Fibroblast of gingiva (primary cell): Measurements from ENCODE around the gene PIEZO1.
"Not testable (repeated sequence)": the region's sequence is repeated elsewhere in the genome, so short reads cannot be mapped to it uniquely, and the experiment has no call there.

Experiments used
- DNase-seq: peaks from one replicate; pipeline ENCODE4 v3.0.0-alpha.2; 2011; ENCODE audit warnings: low read depth

PIEZO1 gene, protein sequence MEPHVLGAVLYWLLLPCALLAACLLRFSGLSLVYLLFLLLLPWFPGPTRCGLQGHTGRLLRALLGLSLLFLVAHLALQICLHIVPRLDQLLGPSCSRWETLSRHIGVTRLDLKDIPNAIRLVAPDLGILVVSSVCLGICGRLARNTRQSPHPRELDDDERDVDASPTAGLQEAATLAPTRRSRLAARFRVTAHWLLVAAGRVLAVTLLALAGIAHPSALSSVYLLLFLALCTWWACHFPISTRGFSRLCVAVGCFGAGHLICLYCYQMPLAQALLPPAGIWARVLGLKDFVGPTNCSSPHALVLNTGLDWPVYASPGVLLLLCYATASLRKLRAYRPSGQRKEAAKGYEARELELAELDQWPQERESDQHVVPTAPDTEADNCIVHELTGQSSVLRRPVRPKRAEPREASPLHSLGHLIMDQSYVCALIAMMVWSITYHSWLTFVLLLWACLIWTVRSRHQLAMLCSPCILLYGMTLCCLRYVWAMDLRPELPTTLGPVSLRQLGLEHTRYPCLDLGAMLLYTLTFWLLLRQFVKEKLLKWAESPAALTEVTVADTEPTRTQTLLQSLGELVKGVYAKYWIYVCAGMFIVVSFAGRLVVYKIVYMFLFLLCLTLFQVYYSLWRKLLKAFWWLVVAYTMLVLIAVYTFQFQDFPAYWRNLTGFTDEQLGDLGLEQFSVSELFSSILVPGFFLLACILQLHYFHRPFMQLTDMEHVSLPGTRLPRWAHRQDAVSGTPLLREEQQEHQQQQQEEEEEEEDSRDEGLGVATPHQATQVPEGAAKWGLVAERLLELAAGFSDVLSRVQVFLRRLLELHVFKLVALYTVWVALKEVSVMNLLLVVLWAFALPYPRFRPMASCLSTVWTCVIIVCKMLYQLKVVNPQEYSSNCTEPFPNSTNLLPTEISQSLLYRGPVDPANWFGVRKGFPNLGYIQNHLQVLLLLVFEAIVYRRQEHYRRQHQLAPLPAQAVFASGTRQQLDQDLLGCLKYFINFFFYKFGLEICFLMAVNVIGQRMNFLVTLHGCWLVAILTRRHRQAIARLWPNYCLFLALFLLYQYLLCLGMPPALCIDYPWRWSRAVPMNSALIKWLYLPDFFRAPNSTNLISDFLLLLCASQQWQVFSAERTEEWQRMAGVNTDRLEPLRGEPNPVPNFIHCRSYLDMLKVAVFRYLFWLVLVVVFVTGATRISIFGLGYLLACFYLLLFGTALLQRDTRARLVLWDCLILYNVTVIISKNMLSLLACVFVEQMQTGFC (N-terminal part only)

DNA sequence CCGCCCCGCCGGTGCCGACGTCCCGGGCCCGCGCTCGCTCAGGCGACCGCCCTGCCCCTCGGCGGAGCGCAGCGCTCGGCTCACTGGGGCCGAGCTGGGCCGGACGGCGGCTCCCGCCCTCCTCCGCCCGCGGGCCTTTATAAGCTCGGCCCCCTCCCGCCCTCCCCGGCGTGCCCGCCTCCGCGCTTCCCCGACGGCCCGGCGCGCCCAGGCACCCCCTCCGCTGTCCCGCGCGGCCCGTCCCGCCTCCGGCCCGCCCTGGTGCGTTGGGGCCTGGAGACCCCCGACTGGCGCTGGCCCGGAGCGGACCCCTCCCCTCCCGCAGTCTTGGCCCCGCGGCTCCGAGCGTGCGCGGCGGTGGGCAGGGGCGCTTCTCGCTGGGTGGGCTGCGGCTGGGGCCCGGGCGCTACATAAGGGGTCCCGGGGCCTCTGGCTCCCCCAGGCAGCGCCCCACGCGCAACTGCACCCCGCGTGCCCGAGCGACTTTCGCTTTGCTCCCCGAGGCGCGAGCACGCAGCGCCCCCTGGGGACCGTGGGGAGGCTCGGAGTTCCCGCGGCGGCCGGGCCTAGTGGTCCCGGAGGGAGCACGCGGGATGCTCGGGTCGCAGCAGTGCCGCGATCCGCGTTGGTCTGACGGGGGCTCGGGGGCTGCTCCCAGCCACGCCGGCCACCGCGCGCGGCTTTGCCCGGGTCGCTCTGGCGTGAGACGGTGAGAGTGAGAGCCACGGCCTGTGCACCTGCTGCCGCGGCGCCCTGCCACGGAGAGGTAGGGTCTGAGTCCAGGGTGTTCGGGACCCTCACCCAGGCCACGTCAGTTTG, at the start of gene PIEZO1:
Gene PIEZO1 (minus strand): TSS at position 115 of the 819 bp plus-strand sequence. CDS start 256 bp downstream, outside the sequence.
- DNase-seq, result peak; percentile 59

GRCh38 chr16:88834670-88835069, 49.6 kb upstream of the PIEZO1 start:
- no peak for DNase-seq

DNA sequence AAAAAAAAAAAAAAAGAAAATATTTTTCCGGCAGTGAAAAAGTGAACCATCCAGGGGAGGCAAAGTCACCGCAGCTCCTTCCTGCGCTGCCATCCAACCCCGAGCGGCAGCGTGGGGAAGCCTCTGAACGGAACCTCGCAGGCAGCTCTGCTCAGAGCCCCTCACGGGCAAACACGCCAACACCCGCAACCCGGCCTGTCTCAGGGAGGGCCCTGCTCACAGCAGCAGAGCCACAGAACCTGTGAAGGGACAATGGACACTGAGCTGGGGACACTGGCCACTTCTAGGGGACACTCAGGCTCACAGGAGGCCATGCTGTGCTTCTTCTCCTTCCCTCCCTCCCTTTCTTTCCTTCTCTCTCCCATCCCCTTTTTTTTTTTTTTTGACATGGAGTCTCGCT, 48.1 kb upstream of the PIEZO1 start:
- DNase-seq, result no peak

DNA sequence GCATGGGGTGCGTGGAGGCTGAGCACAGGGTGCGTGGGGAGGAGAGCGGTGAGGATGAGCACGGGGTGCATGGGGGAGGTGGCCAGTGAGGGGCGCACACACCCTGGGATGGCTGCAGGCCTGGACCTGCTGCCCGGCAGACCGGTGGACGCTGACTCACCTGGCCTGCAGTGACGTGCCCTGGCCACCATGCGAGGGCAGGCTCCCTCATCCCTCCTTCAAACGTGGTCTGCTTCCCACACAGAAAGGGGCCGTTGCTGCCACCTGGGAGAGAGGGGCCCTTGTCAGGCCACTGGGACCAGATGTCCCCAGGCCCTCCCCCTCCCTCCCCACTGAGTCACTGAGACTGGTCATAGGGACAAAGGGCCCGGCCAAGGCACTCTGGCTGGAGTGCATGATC, 46.8 kb upstream of the PIEZO1 start:
- DNase-seq, result no peak

DNA sequence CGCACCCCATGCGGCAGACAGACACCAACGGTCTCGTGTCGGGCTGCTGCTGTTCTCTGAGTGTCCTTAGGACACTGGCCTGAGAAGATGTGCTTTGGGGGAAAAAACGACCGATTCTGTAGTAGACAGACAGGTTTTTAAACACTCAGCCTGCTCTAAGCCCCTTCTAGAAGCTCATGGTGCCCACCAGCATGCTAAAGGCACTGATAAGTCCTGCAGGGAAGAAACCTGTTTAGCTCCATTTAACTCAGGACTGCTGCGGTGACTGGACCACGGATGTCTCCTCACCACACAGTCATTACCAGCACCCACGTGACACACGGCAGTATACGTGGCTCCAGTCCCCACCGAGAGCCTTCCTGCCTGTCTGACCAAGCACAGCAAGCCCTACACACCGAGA, 45.8 kb upstream of the PIEZO1 start:
- no peak for DNase-seq

DNA sequence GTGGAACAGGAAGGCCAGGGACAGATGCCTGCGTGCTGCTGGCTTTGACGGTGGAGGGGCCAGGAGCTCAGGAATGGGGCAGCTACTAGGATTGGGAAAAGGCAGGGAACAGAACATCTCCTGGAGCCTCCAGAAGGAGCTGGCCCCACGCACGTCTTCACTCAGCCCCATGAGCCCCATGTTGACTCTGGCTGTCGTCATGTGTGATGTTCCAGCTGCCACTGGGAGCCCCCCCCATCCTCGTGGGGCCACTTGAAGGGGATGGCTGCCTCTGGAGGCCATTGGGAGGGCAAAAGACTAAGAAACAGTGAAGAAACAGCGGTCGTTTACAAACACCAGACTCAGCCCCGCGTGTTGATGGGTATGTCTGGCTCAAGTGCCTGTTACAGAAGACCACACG, 45.2 kb upstream of the PIEZO1 start:
- no peak for DNase-seq

DNA sequence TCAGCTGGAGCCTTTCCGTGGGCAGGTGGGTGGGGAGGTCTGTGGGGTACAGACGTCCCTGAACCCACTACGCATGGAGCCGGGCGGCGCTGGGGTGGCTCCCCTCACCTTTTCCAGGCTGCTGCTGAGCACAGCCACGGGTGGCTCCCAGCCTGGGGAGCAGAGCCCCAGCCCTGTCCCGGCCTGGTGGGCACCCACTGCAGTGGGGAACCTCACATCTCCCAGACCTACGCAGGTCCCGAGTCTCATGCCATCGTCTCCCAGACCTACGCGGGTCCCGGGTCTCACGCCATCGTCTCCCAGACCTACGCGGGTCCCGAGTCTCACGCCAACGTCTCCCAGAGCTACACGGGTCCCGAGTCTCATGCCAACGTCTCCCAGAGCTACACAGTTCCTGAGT, 43.7 kb upstream of the PIEZO1 start:
- DNase-seq, result no peak

DNA sequence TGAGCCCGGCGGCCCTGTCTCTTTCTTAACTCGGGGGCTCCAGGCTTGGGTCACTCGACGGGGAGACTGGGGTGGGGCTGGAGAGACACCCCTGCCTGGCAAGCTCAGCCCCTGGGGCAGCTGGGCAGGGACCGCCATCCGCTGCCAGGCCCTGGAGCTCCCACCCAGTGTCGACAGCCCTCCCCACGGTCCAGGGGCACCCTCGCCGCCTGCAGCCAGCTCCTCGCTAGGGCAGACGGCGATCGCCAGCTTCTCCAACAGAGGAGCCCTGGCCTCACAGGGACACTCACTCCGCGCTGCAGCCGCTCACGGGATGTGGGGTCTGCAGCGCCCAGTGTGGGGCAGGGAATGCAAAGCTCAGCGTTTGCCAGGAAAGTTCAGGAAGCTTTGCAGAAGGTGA, 42.7 kb upstream of the PIEZO1 start:
- DNase-seq, result no peak

DNA sequence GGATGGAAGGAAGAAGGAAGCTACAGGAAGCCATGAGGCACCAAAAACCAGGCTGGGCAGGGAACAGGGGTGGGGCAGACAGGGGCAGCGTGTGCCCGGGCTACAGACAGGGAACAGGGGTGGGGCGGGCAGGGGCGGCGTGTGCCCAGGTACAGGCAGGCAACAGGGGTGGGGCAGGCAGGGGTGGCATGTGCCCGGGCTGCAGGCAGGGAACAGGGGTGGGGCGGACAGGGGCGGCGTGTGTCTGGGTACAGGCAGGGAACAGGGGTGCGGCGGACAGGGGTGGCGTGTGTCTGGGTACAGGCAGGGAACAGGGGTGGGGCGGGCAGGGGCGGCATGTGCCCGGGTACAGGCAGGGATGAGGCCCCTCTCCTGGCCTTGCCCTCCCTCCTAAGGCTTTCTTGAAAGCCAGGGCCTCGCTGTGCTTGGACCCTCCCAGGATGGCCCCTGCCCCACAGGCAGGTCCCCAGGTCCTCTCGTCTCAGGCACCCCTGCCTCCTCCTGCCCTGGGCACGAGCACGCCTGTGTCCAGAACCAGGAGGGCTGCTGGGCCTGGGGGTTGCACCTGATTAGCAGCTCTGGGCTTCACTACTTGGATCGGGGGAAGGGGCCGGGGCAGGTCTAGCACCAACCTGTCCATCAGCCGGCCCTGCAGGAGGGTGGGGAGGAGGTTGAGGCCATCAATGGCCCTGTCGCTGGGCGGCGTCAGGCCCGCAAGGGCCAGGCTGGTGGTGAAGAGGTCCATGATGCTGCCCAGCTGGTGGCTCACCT, 41.2 kb upstream of the PIEZO1 start:
- no peak for DNase-seq

DNA sequence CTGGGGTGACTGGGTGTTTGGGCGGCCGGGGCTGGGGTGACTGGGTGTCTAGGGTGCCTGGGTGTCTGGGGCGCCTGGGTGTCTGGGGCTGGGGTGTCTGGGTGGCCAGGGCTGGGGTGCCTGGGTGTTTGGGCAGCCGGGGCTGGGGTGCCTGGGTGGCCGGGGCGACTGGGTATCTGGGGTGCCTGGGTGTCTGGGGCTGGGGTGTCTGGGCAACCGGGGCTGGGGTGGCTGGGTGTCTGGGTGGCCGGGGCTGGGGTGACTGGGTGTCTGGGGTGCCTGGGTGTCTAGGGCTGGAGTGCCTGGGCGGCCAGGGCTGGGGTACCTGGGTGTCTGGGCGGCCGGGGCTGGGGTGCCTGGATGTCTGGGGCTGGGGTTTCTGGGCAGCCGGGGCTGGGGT, 40.1 kb upstream of the PIEZO1 start:
- no peak for DNase-seq

- DNase-seq, result no peak
Observed at GRCh38 chr16:88824256-88825077, 39.4 kb upstream of the PIEZO1 start.

DNA sequence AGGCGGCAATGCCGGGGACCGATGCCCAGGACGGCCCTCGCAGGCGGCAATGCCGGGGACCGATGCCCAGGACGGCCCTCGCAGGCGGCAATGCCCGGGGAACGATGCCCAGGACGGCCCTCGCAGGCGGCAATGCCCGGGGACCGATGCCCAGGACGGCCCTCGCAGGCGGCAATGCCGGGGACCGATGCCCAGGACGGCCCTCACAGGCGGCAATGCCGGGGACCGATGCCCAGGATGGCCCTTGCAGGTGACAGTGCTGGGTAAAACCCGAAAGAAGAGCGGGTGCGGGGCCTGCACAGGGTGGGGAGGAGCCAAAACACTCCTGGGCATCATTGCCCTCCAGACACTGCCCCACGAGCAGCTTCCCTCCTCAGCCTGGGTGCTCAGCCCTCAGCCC, 38.6 kb upstream of the PIEZO1 start:
- DNase-seq, result not testable (repeated sequence)

GRCh38 chr16:88822281-88823040, 37.4 kb upstream of the PIEZO1 start:
- no peak for DNase-seq

DNA sequence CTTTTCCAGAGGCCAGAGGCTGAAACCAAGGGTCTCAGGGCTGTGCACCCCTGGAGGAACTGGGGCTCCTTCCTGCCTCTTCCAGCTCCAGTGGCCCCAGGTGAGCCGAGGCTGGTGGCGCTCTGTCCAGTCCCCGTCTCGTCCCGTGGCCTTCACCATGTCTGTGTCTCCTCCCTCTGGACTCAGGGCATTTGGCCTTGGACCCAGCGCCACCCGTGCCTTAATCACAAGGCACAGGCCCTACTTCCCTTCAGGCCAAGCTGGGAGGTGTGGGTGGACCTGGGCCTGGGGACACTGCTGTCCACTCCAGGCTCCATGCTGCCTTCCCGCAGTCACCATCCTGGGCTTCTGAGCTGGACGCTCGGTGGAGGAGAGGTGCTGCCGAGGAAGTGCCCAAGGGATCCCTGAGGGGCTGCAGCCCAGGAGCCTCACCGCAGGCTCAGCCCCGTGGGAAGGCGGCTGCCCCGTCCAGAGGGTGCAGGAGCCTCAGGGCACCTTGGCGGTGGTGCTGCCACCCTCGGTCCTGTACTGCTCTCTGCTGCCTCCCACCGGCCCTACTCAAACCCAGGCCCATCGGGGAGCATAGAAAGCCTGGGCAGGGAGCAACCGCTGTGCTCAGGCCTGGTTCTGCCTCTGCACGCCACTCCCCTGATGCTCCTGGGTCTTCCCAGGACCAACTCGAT, 36.3 kb upstream of the PIEZO1 start:
- no peak for DNase-seq

- no peak for DNase-seq
Observed at GRCh38 chr16:88820385-88821025, 35.5 kb upstream of the PIEZO1 start.

DNA sequence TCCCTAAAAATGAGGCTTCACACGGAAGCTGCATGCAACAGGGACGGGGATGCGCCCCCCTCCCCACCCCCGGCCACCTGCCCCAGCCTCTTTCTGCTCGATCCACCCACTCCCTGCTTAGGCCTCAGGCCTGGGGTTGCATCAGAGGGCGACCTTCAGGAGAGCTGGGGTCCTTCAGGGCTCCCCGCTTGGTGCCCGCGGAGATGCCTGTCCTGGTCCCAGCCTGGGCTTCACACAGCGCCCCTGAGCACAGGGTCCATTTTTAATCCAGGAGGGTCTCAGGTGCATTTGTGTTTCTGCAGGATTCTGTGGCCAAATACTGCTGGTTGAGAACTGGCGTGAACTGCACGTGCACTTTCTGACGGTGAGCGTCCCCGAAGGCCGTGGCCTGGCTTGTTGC, 34.1 kb upstream of the PIEZO1 start:
- no peak for DNase-seq

DNA sequence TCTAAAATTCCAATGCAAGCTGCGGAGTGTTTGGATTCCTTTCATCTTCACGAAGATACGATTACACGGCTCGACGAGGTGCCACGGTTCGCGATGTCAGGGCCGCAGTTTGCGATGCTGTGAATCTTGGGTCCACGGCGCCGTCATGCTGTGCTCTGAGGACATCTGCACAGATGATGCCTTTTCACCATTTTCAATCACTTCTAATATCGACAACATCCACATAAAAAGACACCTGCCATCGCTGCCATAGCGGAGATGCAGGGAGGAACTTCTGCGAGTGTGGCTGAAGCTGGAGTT, 33.5 kb upstream of the PIEZO1 start:
- no peak for DNase-seq
